NT2/D1 (cell line): ENCODE measurements around the gene CST2.
"Not testable (repeated sequence)": the region's sequence is repeated elsewhere in the genome, so short reads cannot be mapped to it uniquely, and the experiment has no call there.

ENCODE experiments used
- DNase-seq: peaks from one replicate; pipeline ENCODE4 v3.0.0-alpha.2; 2011; ENCODE audit warnings: low read depth, low spot score
- H3K27me3 ChIP-seq: 2 replicates; pipeline ENCODE4 v1.6.0; 2011; ENCODE audit warnings: mild to moderate bottlenecking; ENCODE audit not compliant: insufficient read length, insufficient read depth
- H3K36me3 ChIP-seq: 2 replicates; pipeline ENCODE4 v1.6.1; 2011; ENCODE audit warnings: mild to moderate bottlenecking, low read length, mixed read lengths; ENCODE audit not compliant: insufficient read depth, insufficient read length
- H3K4me1 ChIP-seq: 2 replicates; pipeline ENCODE4 v1.5.1; 2011; ENCODE audit not compliant: insufficient read depth, insufficient read length
- H3K4me3 ChIP-seq: 2 replicates; pipeline ENCODE4 v1.5.1; 2011; ENCODE audit warnings: low read depth; ENCODE audit not compliant: insufficient read length
- H3K9ac ChIP-seq: 2 replicates; pipeline ENCODE4 v1.6.0; 2011; ENCODE audit warnings: low read depth; ENCODE audit not compliant: insufficient read length
- H3K9me3 ChIP-seq: 2 replicates; pipeline ENCODE4 v1.5.1; 2011; ENCODE audit warnings: mild to moderate bottlenecking, low read length; ENCODE audit not compliant: insufficient read depth
- SUZ12 ChIP-seq: IDR thresholded peaks from 2 replicates; pipeline ENCODE4 v1.6.1; 2011; ENCODE audit not compliant: insufficient read length, insufficient read depth; ENCODE audit errors: extremely low read depth
- YY1 ChIP-seq: IDR thresholded peaks from 2 replicates; pipeline ENCODE4 v1.6.1; 2011; ENCODE audit not compliant: insufficient read length, insufficient read depth
- ZNF274 ChIP-seq: IDR thresholded peaks from 2 replicates; pipeline ENCODE4 v1.6.1; 2011; ENCODE audit warnings: mild to moderate bottlenecking, low read depth, low read length

Gene CST2

GRCh38 chr20:23832775-23833513 lies 6.4 kb upstream of the CST2 start:
- no peaks in the 10 kb centered on the region for H3K27me3 ChIP-seq
- no peaks in the 10 kb centered on the region for H3K36me3 ChIP-seq
- peaks cover 4% of the 10 kb centered on the region for H3K4me1 ChIP-seq
- TF ChIP-seq SUZ12, result no peak
- TF ChIP-seq ZNF274, result no peak
- no peak for TF ChIP-seq YY1
- no peak overlapping the region for H3K4me3 ChIP-seq
- H3K9ac ChIP-seq, result no peak overlapping the region
- peaks cover 13% of the 10 kb centered on the region; the same call in 1 of the 2 replicates for H3K9me3 ChIP-seq
- no peak for DNase-seq

GRCh38 chr20:23831961-23832360 lies 5.4 kb upstream of the CST2 start:
- H3K4me3 ChIP-seq, H3K36me3 ChIP-seq, DNase-seq, H3K27me3 ChIP-seq, H3K9ac ChIP-seq, H3K4me1 ChIP-seq: not testable (repeated sequence)
- H3K9me3 ChIP-seq, result peaks cover 13% of the 10 kb centered on the region; the same call in 1 of the 2 replicates

- no peaks in the 10 kb centered on the region for H3K9me3 ChIP-seq
- no peak for DNase-seq
- peaks cover 9% of the 10 kb centered on the region for H3K4me1 ChIP-seq
- no peaks in the 10 kb centered on the region for H3K36me3 ChIP-seq
- H3K27me3 ChIP-seq, result no peaks in the 10 kb centered on the region
- TF ChIP-seq YY1, result no peak
- TF ChIP-seq ZNF274, result no peak
- TF ChIP-seq SUZ12, result no peak
- H3K4me3 ChIP-seq, result no peak overlapping the region
- H3K9ac ChIP-seq, result no peak overlapping the region
Measured at GRCh38 chr20:23823621-23824324, 2.8 kb downstream of the CST2 start.

- TF ChIP-seq YY1 (no peak), SUZ12 (no peak), ZNF274 (no peak)
- no peak overlapping the region for H3K4me3 ChIP-seq
- no peak for DNase-seq
- H3K36me3 ChIP-seq, result no peaks in the 10 kb centered on the region
- H3K4me1 ChIP-seq, result peaks cover 9% of the 10 kb centered on the region
- no peak overlapping the region for H3K9ac ChIP-seq
- H3K27me3 ChIP-seq, result no peaks in the 10 kb centered on the region
- no peaks in the 10 kb centered on the region for H3K9me3 ChIP-seq
Measured at GRCh38 chr20:23823111-23823510, 3.4 kb downstream of the CST2 start.

GRCh38 chr20:23820493-23820892 lies 6.0 kb downstream of the CST2 start:
- Histone ChIP-seq H3K9me3 (no peaks in the 10 kb centered on the region), H3K36me3 (no peaks in the 10 kb centered on the region), H3K9ac (no peak overlapping the region), H3K27me3 (no peaks in the 10 kb centered on the region), H3K4me3 (no peak overlapping the region), H3K4me1 (peaks cover 4% of the 10 kb centered on the region)
- TF ChIP-seq ZNF274 (no peak), SUZ12 (no peak), YY1 (no peak)
- DNase-seq, result no peak

- not testable (repeated sequence) for H3K27me3 ChIP-seq, H3K36me3 ChIP-seq, DNase-seq, H3K9me3 ChIP-seq, H3K4me1 ChIP-seq, H3K9ac ChIP-seq, H3K4me3 ChIP-seq
Measured at GRCh38 chr20:23811559-23811958, 15.0 kb downstream of the CST2 start.

GRCh38 chr20:23810349-23810748 lies 16.2 kb downstream of the CST2 start:
- DNase-seq, H3K9me3 ChIP-seq, H3K4me1 ChIP-seq, H3K36me3 ChIP-seq, H3K27me3 ChIP-seq, H3K9ac ChIP-seq, H3K4me3 ChIP-seq: not testable (repeated sequence)

GRCh38 chr20:23800865-23801264 lies 25.7 kb downstream of the CST2 start:
- DNase-seq, result no peak
- H3K9me3 ChIP-seq, result no peaks in the 10 kb centered on the region
- no peaks in the 10 kb centered on the region for H3K36me3 ChIP-seq
- H3K4me1 ChIP-seq, result no peaks in the 10 kb centered on the region
- no peak overlapping the region for H3K9ac ChIP-seq
- H3K4me3 ChIP-seq, result no peak overlapping the region
- no peaks in the 10 kb centered on the region for H3K27me3 ChIP-seq
- TF ChIP-seq ZNF274, result no peak
- TF ChIP-seq YY1, result no peak
- no peak for TF ChIP-seq SUZ12

GRCh38 chr20:23799216-23799847 lies 27.2 kb downstream of the CST2 start:
- not testable (repeated sequence) for H3K27me3 ChIP-seq, H3K9ac ChIP-seq, H3K36me3 ChIP-seq, DNase-seq, H3K9me3 ChIP-seq, H3K4me1 ChIP-seq, H3K4me3 ChIP-seq
